NB4 (cell line): ENCODE measurements around the gene MAPK4.
"Not testable (repeated sequence)": the region's sequence is repeated elsewhere in the genome, so short reads cannot be mapped to it uniquely, and the experiment has no call there.

ENCODE experiments used
- MYC ChIP-seq: IDR thresholded peaks from 2 replicates; pipeline ENCODE4 v1.6.1; 2011; ENCODE audit warnings: low read depth, low read length
- POLR2A ChIP-seq: IDR thresholded peaks from 2 replicates; pipeline ENCODE4 v1.6.1; 2011; ENCODE audit warnings: mild to moderate bottlenecking; ENCODE audit not compliant: insufficient read length; ENCODE audit errors: extremely low read depth
- TF ChIP-seq, protein P1 (sequence below): IDR thresholded peaks from one replicate; pipeline ENCODE4 v1.5.1; 2012; ENCODE audit warnings: low read depth, low read length
- TF ChIP-seq, protein P2 (sequence below): IDR thresholded peaks from 2 replicates; pipeline ENCODE4 v1.6.1; 2011; ENCODE audit warnings: low read depth, low read length

DNA sequence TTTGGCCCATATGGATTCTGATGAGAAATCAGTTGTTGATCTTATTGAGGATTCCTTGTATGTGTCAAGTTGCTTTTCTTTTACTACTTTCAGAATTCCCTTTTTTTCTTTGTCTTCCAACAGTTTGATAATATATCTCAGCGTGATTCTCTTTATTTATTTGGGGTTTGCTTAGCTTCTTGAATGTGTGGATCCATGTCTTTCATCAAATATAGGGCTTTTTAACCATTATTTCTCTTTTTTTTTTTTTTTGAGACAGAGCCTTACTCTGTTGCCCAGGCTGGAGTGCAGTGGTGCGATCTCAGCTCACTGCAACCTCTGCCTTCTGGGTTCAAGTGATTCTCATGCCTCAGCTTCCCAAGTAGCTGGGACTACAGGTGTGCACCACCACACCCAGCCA lies 26.1 kb upstream of the MAPK4 start:
- TF ChIP-seq, protein P1, sequence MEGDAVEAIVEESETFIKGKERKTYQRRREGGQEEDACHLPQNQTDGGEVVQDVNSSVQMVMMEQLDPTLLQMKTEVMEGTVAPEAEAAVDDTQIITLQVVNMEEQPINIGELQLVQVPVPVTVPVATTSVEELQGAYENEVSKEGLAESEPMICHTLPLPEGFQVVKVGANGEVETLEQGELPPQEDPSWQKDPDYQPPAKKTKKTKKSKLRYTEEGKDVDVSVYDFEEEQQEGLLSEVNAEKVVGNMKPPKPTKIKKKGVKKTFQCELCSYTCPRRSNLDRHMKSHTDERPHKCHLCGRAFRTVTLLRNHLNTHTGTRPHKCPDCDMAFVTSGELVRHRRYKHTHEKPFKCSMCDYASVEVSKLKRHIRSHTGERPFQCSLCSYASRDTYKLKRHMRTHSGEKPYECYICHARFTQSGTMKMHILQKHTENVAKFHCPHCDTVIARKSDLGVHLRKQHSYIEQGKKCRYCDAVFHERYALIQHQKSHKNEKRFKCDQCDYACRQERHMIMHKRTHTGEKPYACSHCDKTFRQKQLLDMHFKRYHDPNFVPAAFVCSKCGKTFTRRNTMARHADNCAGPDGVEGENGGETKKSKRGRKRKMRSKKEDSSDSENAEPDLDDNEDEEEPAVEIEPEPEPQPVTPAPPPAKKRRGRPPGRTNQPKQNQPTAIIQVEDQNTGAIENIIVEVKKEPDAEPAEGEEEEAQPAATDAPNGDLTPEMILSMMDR, result not testable (repeated sequence)
- not testable (repeated sequence) for TF ChIP-seq POLR2A, MYC
- TF ChIP-seq, protein P2, sequence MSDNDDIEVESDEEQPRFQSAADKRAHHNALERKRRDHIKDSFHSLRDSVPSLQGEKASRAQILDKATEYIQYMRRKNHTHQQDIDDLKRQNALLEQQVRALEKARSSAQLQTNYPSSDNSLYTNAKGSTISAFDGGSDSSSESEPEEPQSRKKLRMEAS, result not testable (repeated sequence)
